ENCODE measurements around the gene EFEMP1. TPM values are rescaled to one million over a fixed set of nuclear protein-coding genes. Genes with fewer than 3 reads are reported as not detected.

The EFEMP1 gene
- total RNA-seq, 1 experiment from 2014 or later = 3.2 TPM

Other genes with a start within 250 kb of the EFEMP1 start
- gene PNPT1, start 229.9 kb downstream of the EFEMP1 start, total RNA-seq (2014; rRNA removed; shearing (Covaris generic); ENCODE audit: low replicate concordance) = 35.5 and 50.9 TPM in 2 replicates

Measured in Karpas-422 (cell line).